ENCODE measurements around the gene DNM3. TPM values are rescaled to one million over a fixed set of nuclear protein-coding genes. Genes with fewer than 3 reads are reported as not detected.
A peak's percentile ranks its signal among the peaks of the same experiment; 100 is the strongest.

Gene DNM3
- total and polyA plus RNA-seq, 9 donors, result 3.1 to 6.5 (median 4.4) TPM

- peak; percentile 65 to 86 (median 78) for TF ChIP-seq CTCF (IDR thresholded peaks at IDR 0.05)
- TF ChIP-seq POLR2A (IDR thresholded peaks at IDR 0.05), result no peak
- TF ChIP-seq EP300 (IDR thresholded peaks at IDR 0.05), result no peak
- intact Hi-C loops (cut with DNase I), result loop anchor here in 1 of 4 donors (10.0 kb wide), 3 partner anchors 271 to 639 kb away; no protein-coding TSS in a partner anchor
- H3K4me3 ChIP-seq, result peak within 1 kb of the TSS; percentile 98
- peaks cover 9% of the 10 kb centered on the region for H3K4me1 ChIP-seq (ENCODE audit: insufficient read depth)
- peak; percentile 89 to 94 (median 91) for DNase-seq
- H3K27me3 ChIP-seq, result no peaks in the 10 kb centered on the region
- peak within 1 kb of the TSS in 1 of 2 donors; percentile 47 for H3K27ac ChIP-seq
- no peaks in the 10 kb centered on the region for H3K9me3 ChIP-seq
- H3K36me3 ChIP-seq, result no peaks in the 10 kb centered on the region
- WGBS, 3 donors, result 3 to 6% (median 5%) methylated on average over 42 to 43 of the region's 43 CpGs
Measured at GRCh38 chr1:172443666-172444453, 602.6 kb downstream of the DNM3 start, which contains the start of gene PIGC. PIGC (minus strand) TSS chr1:172444069; CDS start chr1:172442622, 1,447 bp downstream.

GRCh38 chr1:172446547-172446946, 605.2 kb downstream of the DNM3 start:
- Histone ChIP-seq H3K36me3 (no peaks in the 10 kb centered on the region), H3K4me1 (ENCODE audit: insufficient read depth) (peaks cover 9% of the 10 kb centered on the region), H3K27ac (no peak overlapping the region), H3K27me3 (no peaks in the 10 kb centered on the region), H3K9me3 (no peaks in the 10 kb centered on the region), H3K4me3 (no peak overlapping the region)
- intact Hi-C loops (cut with DNase I), result loop anchor here in 1 of 4 donors (10.0 kb wide), 3 partner anchors 268 to 642 kb away; no protein-coding TSS in a partner anchor
- DNase-seq, result no peak
- TF ChIP-seq POLR2A (IDR thresholded peaks at IDR 0.05) (no peak), EP300 (IDR thresholded peaks at IDR 0.05) (no peak), CTCF (IDR thresholded peaks at IDR 0.05) (no peak)
- 90 to 93% (median 91%) methylated on average over 3 of the region's 3 CpGs for WGBS, 3 donors

GRCh38 chr1:172447641-172448040, 606.3 kb downstream of the DNM3 start:
- Histone ChIP-seq H3K4me1 (ENCODE audit: insufficient read depth) (no peaks in the 10 kb centered on the region), H3K9me3 (no peaks in the 10 kb centered on the region), H3K27me3 (no peaks in the 10 kb centered on the region), H3K27ac (no peak overlapping the region), H3K4me3 (no peak overlapping the region), H3K36me3 (no peaks in the 10 kb centered on the region)
- intact Hi-C loops (cut with DNase I), result loop anchor here in 1 of 4 donors (10.0 kb wide), 3 partner anchors 267 to 643 kb away; no protein-coding TSS in a partner anchor
- no peak for DNase-seq
- 81 to 88% (median 87%) methylated on average over 2 of the region's 2 CpGs for WGBS, 3 donors
- TF ChIP-seq EP300 (IDR thresholded peaks at IDR 0.05) (no peak), CTCF (IDR thresholded peaks at IDR 0.05) (no peak), POLR2A (IDR thresholded peaks at IDR 0.05) (no peak)

GRCh38 chr1:172448995-172449584, 607.8 kb downstream of the DNM3 start:
- no peak overlapping the region for H3K4me3 ChIP-seq
- no peaks in the 10 kb centered on the region for H3K27me3 ChIP-seq
- DNase-seq, result no peak
- intact Hi-C loops (cut with DNase I), result loop anchor here in 1 of 4 donors (10.0 kb wide), 3 partner anchors 266 to 644 kb away; no protein-coding TSS in a partner anchor
- WGBS, 3 donors, result 77 to 87% (median 83%) methylated on average over 6 of the region's 6 CpGs
- H3K27ac ChIP-seq, result no peak overlapping the region
- no peak for TF ChIP-seq POLR2A (IDR thresholded peaks at IDR 0.05)
- TF ChIP-seq CTCF (IDR thresholded peaks at IDR 0.05), result no peak
- TF ChIP-seq EP300 (IDR thresholded peaks at IDR 0.05), result no peak
- H3K36me3 ChIP-seq, result no peaks in the 10 kb centered on the region
- no peaks in the 10 kb centered on the region for H3K9me3 ChIP-seq
- no peaks in the 10 kb centered on the region for H3K4me1 ChIP-seq (ENCODE audit: insufficient read depth)
